ENCODE data around the gene FAM76A. TPM values are rescaled to one million over a fixed set of nuclear protein-coding genes. Genes with fewer than 3 reads are reported as not detected.

The FAM76A gene
- total and polyA plus RNA-seq, 4 donors = 1.7 to 7.4 (median 4.9) TPM

DNA sequence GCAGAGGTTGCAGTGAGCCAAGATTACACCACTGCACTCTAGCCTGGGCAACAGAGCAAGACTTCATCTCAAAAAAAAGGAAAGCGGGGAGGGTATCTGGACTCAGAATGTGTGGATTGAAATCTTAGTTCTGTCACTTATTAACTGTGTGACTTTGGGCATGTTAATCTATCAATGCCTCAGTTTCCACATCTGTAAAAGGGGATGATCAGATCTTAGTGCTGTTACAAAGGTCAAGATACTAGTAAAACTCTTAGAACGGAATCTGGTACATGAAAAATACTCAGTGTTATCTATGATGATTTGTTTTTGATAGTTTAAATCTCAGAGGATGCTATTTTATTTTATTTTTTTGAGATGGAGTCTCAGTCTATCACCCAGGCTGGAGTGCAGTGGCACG, 10.5 kb downstream of the FAM76A start (continued):
- no peak for TF ChIP-seq TAF1 (conservative IDR thresholded peaks at IDR 0.05)
- no peak for TF ChIP-seq NR2F2 (IDR thresholded peaks at IDR 0.05)
- TF ChIP-seq FOXA1 (IDR thresholded peaks at IDR 0.05) = no peak
- no peak for TF ChIP-seq EGR1 (IDR thresholded peaks at IDR 0.05; ENCODE audit: low read depth in 2 of 2)
- no peak for TF ChIP-seq CTCF (IDR thresholded peaks at IDR 0.05; ENCODE audit: low read depth, low read length, missing input control)

DNA sequence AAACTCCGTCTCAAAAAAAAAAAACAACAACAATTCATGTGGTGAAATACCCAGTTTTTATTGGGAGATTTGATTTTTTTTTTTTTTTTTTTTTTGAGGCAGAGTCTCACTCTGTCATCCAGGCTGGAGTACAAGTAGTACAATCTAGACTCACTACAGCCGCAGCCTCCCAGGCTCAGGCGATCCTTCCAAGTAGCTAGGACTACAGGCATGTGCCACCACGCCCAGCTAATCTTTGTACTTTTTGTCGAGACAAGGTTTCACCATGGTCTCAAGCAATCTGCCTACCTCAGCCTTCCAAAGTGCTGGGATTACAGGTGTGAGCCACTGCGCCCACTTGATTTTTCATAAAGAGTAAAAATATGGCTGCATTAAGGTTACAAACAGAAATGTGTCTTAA, 15.4 kb downstream of the FAM76A start:
- TF ChIP-seq, protein P1, sequence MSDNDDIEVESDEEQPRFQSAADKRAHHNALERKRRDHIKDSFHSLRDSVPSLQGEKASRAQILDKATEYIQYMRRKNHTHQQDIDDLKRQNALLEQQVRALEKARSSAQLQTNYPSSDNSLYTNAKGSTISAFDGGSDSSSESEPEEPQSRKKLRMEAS (IDR thresholded peaks at IDR 0.05) = no peak
- no peak for TF ChIP-seq JUND (IDR thresholded peaks at IDR 0.05)
- TF ChIP-seq NR2F2 (IDR thresholded peaks at IDR 0.05) = no peak
- no peak for TF ChIP-seq YY1 (IDR thresholded peaks at IDR 0.05)
- no peak for TF ChIP-seq ATF3 (IDR thresholded peaks at IDR 0.05)
- no peak for TF ChIP-seq FOXA2 (IDR thresholded peaks at IDR 0.05)
- no peak for TF ChIP-seq HNF4A (conservative IDR thresholded peaks at IDR 0.05)
- no peak for TF ChIP-seq CTCF (IDR thresholded peaks at IDR 0.05; ENCODE audit: low read depth, low read length, missing input control)
- no peak for TF ChIP-seq EGR1 (IDR thresholded peaks at IDR 0.05; ENCODE audit: low read depth in 2 of 2)
- no peak for TF ChIP-seq RXRA (IDR thresholded peaks at IDR 0.05)
- TF ChIP-seq SP1 (IDR thresholded peaks at IDR 0.05) = no peak
- TF ChIP-seq GABPA (IDR thresholded peaks at IDR 0.05 in 1 of 2, conservative IDR thresholded peaks at IDR 0.05 in 1 of 2) = no peak
- peaks cover 6 to 23% (median 15%) of the 10 kb centered on the region in 4 donors for H3K36me3 ChIP-seq (ENCODE audit: control insufficient read depth in 4 of 4, insufficient read depth in 3 of 4, low read depth in 1 of 4, low read length in 3 of 4)
- H3K9me3 ChIP-seq (ENCODE audit: control insufficient read depth in 4 of 4, low read length in 3 of 4) = no peaks in the 10 kb centered on the region
- H3K4me1 ChIP-seq (ENCODE audit: control insufficient read depth in 4 of 4, insufficient read depth in 4 of 4, low read length in 3 of 4) = no peaks in the 10 kb centered on the region
- no peak for DNase-seq (ENCODE audit: low spot score)
- no peak overlapping the region for H3K9ac ChIP-seq (ENCODE audit: low read depth in 1 of 2, low read length in 2 of 2)
- H3K27ac ChIP-seq (ENCODE audit: low read depth in 1 of 2, low read length in 2 of 2) = no peak overlapping the region
- WGBS = 95% methylated on average over 6 of the region's 6 CpGs
- H3K4me3 ChIP-seq (ENCODE audit: low read depth in 1 of 3, low read length in 3 of 3) = no peak overlapping the region
- H3K27me3 ChIP-seq (ENCODE audit: control insufficient read depth in 4 of 4, insufficient read depth in 4 of 4, low read length in 3 of 4) = no peaks in the 10 kb centered on the region

DNA sequence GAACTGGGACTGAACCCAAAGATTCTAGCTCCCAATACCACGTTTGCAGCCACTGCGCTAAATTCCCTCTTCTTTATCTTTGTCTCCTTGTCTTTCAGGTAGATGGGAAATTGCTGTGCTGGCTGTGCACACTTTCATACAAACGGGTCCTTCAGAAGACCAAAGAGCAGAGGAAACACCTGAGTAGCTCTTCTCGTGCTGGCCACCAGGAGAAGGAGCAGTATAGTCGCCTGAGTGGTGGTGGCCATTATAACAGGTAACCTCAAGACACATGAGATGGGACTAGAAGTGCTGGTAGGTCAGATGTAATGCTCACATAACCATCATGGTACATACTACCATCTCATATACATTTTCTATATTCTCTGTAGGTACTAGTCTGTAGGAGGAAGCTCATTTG, 18.8 kb downstream of the FAM76A start:
- Histone ChIP-seq H3K27ac (ENCODE audit: low read depth in 1 of 2, low read length in 2 of 2) (no peak overlapping the region), H3K36me3 (ENCODE audit: control insufficient read depth in 4 of 4, insufficient read depth in 3 of 4, low read depth in 1 of 4, low read length in 3 of 4) (peaks cover 5 to 31% (median 20%) of the 10 kb centered on the region in 4 donors), H3K4me1 (ENCODE audit: control insufficient read depth in 4 of 4, insufficient read depth in 4 of 4, low read length in 3 of 4) (no peaks in the 10 kb centered on the region), H3K9ac (ENCODE audit: low read depth in 1 of 2, low read length in 2 of 2) (no peak overlapping the region), H3K9me3 (ENCODE audit: control insufficient read depth in 4 of 4, low read length in 3 of 4) (no peaks in the 10 kb centered on the region), H3K4me3 (ENCODE audit: low read depth in 1 of 3, low read length in 3 of 3) (no peak overlapping the region), H3K27me3 (ENCODE audit: control insufficient read depth in 4 of 4, insufficient read depth in 4 of 4, low read length in 3 of 4) (no peaks in the 10 kb centered on the region)
- no peak for DNase-seq (ENCODE audit: low spot score)
- WGBS = 91% methylated on average over 5 of the region's 5 CpGs
- TF ChIP-seq RAD21 (IDR thresholded peaks at IDR 0.05) (no peak), YY1 (IDR thresholded peaks at IDR 0.05) (no peak), HNF4G (IDR thresholded peaks at IDR 0.05) (no peak), FOXA2 (IDR thresholded peaks at IDR 0.05) (no peak)
- TF ChIP-seq, protein P2, sequence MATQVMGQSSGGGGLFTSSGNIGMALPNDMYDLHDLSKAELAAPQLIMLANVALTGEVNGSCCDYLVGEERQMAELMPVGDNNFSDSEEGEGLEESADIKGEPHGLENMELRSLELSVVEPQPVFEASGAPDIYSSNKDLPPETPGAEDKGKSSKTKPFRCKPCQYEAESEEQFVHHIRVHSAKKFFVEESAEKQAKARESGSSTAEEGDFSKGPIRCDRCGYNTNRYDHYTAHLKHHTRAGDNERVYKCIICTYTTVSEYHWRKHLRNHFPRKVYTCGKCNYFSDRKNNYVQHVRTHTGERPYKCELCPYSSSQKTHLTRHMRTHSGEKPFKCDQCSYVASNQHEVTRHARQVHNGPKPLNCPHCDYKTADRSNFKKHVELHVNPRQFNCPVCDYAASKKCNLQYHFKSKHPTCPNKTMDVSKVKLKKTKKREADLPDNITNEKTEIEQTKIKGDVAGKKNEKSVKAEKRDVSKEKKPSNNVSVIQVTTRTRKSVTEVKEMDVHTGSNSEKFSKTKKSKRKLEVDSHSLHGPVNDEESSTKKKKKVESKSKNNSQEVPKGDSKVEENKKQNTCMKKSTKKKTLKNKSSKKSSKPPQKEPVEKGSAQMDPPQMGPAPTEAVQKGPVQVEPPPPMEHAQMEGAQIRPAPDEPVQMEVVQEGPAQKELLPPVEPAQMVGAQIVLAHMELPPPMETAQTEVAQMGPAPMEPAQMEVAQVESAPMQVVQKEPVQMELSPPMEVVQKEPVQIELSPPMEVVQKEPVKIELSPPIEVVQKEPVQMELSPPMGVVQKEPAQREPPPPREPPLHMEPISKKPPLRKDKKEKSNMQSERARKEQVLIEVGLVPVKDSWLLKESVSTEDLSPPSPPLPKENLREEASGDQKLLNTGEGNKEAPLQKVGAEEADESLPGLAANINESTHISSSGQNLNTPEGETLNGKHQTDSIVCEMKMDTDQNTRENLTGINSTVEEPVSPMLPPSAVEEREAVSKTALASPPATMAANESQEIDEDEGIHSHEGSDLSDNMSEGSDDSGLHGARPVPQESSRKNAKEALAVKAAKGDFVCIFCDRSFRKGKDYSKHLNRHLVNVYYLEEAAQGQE (IDR thresholded peaks at IDR 0.05) = no peak
